Measurements from ENCODE around the gene ACAP3.
A peak's percentile ranks its signal among the peaks of the same experiment; 100 is the strongest.
"Not testable (repeated sequence)": the region's sequence is repeated elsewhere in the genome, so short reads cannot be mapped to it uniquely, and the experiment has no call there.

ACAP3 gene

GRCh38 chr1:1329304-1330210 is 21.8 kb upstream of the ACAP3 start:
- no peak for DNase-seq

- no peak for DNase-seq
Observed at GRCh38 chr1:1328254-1328653, 20.5 kb upstream of the ACAP3 start.

- no peak for DNase-seq
Observed at GRCh38 chr1:1327291-1327690, 19.6 kb upstream of the ACAP3 start.

GRCh38 chr1:1326075-1326605 is 18.4 kb upstream of the ACAP3 start:
- no peak for DNase-seq

GRCh38 chr1:1325288-1326074 is 17.8 kb upstream of the ACAP3 start:
- DNase-seq = no peak

DNA sequence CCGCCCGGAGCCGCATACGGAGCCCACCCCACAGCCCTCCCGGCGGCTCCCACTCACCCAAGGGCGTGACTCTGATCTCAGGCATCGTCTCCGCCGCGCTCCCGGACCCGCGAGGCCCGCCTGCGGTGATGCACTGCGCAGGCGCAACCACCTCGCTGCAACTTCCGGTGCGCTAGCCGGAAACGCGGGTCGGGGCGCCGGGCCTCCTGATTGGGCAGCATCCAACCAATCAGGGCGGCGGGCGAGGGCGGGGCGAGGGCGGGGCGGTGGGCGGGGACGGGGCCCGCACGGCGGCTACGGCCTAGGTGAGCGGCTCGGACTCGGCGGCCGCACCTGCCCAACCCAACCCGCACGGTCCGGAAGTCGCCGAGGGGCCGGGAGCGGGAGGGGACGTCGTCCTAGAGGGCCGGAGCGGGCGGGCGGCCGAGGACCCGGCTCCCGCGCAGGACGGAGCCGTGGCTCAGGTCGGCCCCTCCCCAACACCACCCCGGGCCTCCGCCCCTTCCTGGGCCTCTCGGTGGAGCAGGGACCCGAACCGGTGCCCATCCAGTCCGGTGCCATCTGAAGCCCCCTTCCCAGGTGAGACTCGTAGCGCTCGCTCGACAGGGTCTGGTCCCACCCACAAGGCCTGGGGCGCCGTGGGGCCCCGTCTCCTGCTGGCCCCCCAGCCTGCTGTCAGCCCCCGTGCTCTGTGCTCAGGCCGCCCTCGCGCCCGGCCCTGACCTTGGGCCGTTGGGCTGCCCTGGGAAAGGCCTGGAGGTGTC is 17.0 kb upstream of the ACAP3 start, which contains the start of the genes CPTP and INTS11:
Gene CPTP (plus strand): TSS at position 279 of the 764 bp plus-strand sequence. CDS start 2,109 bp downstream, outside the sequence.
Gene INTS11 (minus strand): TSS at position 137 of the 764 bp plus-strand sequence. CDS start 52 bp downstream, at position 85.
- DNase-seq = peak; percentile 91

DNA sequence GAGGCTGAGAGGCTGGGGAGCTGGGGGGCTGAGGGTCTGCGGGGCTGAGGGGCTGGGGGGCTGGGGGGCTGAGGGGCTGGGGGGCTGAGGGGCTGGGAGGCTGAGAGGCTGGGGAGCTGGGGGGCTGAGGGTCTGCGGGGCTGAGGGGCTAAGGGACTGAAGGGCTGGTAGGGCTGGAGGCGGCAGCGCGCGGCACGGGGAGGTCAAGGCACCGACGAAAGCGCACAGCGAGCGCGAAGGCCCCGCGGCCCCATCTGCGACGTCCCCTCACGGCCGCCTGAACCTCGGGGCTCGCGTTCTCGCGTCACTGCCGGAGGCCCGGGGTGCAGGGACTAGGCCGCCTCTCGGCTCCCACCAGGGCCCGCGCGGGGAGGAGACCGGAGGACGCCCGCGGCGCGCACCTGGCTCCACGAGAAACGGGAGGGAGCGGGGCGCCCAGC is 16.4 kb upstream of the ACAP3 start:
- no peak for DNase-seq

GRCh38 chr1:1322952-1323351 is 15.2 kb upstream of the ACAP3 start:
- DNase-seq = no peak

GRCh38 chr1:1322418-1322817 is 14.7 kb upstream of the ACAP3 start:
- no peak for DNase-seq

DNA sequence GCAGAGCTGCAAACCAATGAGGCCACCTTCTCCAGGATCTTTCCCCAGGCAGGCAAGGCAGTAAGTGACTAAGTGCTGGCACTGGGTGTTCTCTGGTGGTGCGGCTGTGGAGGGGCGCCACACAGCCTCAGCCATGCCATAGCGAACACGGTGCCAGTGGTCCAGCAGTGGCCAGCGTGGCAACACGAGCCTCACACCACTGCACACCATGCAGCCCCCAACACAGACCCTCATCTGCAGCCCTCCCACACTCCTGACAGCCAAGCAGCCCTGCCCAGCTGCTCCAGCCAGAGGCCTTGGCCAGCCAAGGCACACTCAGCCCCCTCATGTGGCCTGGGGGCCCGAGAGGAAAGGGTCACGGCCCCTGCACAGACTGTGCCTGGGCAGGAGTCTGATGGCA is 13.7 kb upstream of the ACAP3 start:
- DNase-seq = no peak

DNA sequence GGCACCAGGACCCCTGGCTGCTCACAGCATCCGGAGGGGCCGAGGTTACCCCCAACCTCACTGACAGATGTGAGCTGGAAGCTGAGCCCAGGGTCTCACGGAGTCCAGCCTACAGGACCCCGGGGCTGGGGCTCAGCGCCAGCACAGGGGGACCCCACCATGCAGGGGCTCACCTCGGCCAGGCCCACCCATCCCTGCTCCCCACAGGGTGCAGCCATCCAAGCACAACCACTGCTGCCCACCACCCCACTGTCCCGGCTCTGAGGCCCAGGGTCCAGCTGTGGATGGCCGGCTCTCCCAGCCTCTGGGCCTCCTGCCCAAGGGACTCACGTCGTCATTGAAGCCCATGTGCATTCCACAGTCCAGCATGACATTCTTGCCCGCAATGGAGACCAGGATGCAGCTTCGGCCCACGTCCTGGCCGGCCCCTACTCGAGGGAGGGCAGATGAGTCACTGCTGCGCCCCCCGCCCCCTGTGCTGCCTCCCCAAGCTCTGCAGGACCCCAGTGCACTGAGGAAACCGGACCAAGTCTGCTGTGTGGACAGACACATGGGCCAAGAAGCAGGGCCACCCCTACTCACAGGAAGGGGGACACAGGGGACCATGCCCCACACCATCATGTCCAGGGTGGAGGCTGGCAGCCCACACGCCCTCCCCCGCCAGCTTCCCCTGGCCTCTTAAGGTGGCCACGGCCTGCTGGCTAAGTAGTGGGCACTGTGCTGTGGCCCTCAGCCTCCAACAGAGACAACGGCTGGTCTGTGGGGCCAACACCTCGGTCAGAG is 13.1 kb upstream of the ACAP3 start:
- no peak for DNase-seq

GRCh38 chr1:1319646-1319941 is 11.9 kb upstream of the ACAP3 start:
- no peak for DNase-seq

GRCh38 chr1:1318777-1319645 is 11.3 kb upstream of the ACAP3 start:
- no peak for DNase-seq

DNA sequence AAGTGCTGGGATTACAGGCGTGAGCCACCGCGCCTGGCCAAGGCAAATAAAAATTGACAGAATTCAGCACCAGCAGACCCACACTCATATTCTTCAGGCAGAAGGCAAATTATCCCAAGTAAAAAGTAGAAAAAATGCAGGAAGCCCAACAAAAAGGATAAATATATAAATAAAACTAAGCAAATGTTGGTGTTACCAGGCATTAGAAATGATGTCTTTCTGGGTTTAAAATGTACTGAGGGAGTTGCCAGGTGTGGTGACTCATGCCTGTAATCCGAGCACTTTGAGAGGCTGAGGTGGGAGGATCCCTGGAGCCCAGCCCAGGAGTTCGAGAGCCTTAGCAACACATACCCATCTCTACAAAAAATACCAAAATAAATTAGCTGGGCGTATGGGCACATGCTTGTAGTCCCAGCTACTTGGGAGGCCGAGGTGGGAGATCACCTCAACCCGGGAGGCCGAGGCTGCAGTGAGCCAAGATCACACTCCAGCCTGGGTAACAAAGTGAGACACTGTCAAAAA is 10.5 kb upstream of the ACAP3 start:
- peak; percentile 57 for DNase-seq

- DNase-seq = no peak
Observed at GRCh38 chr1:1317420-1317819, 9.7 kb upstream of the ACAP3 start.

DNA sequence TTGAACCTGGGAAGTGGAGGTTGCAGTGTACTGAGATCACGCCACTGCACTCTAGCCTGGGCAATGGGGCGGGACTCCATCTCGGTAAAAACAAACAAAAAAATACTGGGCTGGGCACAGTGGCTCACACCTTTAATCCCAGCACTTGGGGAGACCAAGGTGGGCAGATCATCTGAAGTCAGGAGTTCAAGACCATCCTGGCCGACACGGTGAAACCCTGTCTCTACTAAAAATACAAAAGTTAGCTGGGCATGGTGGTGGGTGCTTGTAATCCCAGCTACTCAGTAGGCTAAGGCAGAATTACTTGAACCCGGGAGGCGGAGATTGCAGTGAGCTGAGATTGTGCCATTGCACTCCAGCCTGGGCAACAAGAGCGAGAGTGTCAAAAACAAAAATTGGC is 8.5 kb upstream of the ACAP3 start:
- not testable (repeated sequence) for DNase-seq

DNA sequence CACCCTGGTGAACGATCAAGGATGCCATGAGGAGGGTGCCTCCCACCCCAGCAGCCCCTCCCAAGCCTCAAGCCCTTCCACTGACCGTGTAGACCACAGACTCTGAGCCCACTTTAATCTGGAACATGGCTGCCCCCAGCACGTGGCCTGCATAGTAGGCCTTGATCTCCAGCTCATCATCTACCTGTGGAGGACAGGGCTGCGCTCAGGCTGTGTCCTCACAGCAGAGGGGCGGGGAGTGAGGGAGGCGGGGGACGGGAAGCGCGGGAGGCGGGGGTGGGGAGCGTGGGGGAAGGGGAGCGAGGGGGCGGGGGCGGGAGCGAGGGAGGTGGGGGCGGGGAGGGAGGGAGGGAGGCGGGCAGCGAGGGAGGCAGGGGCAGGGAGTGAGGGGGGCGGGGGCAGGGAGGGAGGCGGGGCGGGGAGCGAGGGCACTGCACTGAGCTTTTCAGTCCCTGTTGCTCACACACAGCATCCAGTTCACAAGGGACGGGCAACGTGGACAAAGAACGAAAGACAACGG is 7.8 kb upstream of the ACAP3 start:
- DNase-seq = no peak

DNA sequence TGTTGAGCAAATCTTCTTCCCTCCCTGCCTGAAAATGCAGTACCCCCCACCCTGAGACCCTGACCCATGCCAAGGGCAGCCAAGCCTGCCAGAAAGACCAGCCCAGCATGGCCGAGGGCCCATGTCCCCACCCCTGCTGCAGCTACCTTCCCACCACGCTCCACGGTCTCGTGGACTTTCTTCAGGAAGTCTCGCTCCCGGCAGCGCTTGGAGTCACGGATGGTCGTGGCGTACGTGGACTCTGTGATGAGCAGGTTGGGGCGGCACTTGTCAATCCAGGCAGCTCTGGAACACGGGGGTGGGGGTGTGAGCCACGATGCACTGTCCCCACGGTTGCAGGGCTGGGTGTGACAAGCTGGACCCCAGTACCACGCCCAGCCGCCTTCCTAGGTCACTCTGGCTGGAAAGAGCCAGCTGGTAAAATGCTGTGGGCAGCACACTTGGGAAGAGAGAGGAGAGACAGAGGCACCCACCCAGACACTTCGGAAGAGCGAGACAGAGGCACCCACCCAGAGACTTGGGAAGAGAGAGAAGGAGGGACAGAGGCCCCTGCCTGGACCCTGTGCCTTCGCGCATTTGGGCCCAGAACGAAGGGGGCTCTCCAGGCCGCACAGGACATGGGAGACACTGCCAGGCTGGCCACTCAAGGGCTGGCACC is 7.1 kb upstream of the ACAP3 start:
- no peak for DNase-seq

GRCh38 chr1:1314237-1314586 is 6.5 kb upstream of the ACAP3 start:
- no peak for DNase-seq

All from hematopoietic multipotent progenitor cell treated with erythropoietin and hydrocortisone succinate and interleukin-3 and kit ligand, for 8 days (in vitro differentiated cells).